Activated CD4-positive, CD25-positive, alpha-beta regulatory T cell treated with anti-CD3 and anti-CD28 coated beads, Interleukin-2, amount 50 U/mL, for 16 hours (primary cell): ENCODE measurements around the gene FOXD1.
"Not testable (repeated sequence)": the region's sequence is repeated elsewhere in the genome, so short reads cannot be mapped to it uniquely, and the experiment has no call there.

Source experiments
- DNase-seq: peaks from one replicate; pipeline ENCODE4 v3.0.0-alpha.2; 2020; ENCODE audit warnings: low read depth, low spot score

FOXD1 gene

DNA sequence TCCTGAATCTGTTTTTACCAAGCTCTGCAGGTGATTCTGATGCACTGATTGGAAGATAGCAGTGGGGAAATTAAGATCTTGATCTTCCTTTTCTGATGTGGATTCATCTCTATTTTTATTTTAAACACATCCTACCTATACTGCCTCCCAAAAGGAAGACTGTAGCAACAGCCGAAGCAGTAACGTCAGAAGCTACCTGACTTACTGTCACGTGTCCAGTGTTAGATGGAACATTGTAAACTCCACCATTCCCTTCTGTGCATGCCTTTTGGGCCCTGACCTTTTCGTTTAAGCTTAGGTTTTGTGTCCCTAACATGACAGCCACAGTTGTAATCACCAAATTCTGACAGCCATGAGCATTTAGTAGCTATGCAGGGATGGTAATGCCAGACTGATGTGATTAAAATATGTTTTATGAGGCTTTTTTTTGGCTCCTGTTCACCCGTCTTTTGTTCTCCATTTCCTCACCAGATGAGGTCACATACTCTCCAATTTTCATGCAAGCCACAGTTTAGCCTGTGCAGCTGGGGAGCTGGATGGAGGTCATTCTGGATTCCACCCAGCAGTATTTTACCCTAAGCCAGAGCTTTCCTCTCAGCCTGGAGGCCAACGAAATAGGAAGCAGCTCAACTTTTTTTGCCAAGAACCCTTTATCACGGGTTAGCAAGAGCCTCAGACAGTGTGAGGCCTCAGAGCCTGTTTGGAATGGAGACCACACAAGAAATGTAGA, 15.6 kb upstream of the FOXD1 start:
- DNase-seq = no peak

- DNase-seq = no peak
These were observed 11.6 kb upstream of the FOXD1 start for GRCh38 chr5:73460133-73460532.

DNA sequence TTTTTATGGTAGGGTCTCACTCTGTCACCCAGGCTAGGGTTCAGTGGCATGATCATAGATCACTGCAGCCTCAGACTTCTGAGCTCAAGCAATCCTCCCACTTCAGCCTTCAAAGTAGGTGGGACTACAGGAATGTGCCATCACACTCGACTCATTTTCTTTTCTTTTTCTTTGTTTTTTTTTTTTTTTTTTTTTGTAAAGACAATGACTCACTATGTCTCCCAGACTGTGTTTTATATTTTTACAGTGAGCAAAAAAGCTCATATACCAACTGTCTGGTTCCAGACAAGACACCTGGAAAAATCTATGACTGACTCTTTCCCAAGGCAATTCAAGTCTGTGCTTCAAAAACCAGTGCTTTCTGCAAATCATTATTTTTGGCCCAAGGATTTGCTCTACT, 10.8 kb upstream of the FOXD1 start:
- DNase-seq = no peak

DNA sequence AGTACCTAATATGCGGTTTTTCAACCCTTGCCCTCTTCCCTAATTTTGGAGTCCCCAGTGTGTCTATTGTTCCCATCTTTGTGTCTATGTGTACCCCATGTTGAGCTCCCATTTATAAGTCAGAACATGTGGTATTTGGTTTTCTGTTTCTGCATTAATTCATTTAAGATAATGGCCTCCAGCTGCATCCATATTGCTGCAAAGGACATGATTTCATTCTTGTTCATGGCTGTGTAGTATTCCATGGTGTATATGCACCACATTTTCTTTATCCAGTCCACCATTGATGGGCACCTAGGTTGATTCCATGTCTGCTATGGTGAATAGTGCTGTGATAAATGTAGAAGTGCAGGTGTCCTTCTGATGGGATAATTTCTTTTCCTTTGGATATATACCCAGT, 7.9 kb upstream of the FOXD1 start:
- not testable (repeated sequence) for DNase-seq

DNA sequence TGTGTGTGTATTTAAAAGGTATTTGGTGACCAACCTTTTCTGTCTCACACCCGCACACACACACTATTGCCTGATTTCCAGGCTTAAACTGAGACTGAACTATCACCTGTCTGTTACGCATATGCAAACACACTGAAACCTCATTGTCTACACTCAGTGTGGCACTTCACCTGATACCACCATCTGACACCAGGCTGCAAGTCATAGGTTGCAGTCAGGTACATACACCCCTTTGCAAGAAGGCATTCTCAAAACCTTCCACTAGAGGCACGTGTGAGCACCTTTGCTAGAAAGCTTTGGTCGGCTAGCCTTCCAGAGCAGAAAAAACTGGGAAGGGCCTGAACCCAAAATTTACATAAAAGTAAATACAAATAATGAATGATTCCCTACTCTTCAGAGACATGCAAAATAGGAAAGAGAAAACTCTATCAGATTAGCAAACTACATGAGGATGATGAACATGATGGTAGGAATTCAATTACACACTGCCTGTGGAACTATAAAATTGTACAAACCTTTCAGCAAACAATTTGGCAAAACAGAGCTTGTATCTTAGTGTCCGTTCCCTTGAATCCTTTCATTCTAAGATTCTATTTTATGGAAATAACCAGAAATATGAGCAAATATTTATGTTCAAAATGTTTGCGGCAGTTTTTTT, 5.9 kb upstream of the FOXD1 start:
- no peak for DNase-seq

DNA sequence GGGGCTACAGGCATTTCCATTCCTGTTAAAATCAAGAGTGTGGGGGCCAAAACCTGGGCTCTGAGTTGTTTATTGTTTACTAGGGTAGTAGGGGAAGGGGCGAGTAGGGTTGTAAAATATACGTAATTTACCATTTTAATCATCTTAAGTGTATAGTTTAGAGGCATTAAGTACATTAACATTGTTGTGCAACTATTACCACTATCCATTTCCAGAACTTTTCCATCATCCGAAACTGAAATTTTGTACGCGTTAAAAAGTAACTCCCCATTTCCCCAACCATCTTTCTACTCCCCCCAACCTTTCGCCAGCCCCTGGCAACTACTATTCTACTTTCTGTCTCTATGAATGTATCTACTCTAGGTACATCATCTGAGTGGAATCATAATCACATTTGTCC, 3.6 kb upstream of the FOXD1 start:
- DNase-seq = no peak

DNA sequence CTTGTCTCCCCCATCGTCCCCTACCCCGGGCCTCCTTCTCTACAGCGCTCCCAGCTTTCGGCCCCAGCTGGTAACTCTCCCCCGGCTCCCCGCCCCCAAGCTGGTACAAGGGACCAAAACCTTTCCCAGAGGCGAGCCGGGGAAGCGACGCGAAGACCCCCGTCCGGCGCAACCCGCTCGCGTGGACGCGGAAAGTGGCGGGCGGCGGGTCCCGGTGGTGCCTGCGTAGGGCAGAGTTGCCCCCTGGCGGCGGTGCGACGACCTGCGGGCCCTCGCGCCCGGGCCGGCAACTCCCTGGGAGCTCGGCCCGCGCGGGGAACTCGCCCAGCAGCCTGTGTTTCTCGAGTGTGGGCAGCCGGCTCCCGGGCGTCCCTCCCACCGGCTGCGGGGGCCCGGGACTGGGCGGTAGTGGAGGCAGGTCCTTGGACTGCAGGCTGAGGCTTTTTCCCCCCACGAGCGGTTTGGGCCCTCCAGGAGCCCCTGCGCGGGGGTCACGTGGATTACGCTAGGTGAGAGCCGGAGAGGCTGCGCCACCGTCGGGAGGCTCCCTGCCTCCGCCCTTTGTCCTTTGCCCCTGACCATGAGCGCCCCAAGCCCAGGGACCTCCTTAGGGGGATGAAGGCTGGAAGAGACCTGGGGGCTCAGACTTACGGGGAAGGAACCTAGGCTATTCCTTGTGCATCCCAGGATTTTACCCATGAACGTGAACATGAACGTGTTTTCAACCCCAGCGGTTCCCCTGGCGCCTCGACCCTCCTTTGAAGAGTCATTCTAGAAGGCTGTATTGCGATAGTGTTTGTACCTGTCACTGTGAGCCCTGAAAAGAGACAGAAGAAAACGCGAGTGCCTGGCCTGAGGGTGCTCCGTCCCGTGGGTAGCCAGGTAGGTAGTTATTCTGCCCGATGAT, 2.9 kb upstream of the FOXD1 start:
- no peak for DNase-seq

DNA sequence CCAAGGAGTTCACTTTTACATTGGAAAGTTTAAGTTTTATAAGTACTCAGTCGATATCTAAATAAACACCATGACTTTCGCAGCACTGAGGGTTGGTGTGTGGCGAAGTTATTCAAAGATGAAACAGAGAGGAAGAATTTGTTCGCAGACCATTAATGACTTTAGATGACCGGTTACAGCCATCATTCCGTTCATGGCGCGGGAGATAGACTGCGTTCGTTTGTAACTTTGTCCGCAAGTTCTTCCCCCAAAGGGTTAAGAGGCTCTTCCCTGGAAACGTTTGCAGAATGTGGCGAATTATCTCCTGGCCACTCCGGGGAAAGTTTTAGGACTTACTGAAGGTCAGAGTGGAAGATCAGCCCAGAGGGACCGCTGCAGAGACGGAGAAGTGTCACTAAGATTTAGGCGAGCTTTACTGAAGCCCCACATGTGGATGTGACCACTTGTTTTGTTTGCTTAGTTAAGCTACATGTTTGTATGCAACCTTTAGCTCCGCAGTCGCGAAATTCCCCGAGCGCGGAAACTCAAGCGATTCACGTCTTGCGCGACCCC, 2.2 kb upstream of the FOXD1 start:
- no peak for DNase-seq

- no peak for DNase-seq
These were observed 1.6 kb upstream of the FOXD1 start for GRCh38 chr5:73450137-73450536.

DNA sequence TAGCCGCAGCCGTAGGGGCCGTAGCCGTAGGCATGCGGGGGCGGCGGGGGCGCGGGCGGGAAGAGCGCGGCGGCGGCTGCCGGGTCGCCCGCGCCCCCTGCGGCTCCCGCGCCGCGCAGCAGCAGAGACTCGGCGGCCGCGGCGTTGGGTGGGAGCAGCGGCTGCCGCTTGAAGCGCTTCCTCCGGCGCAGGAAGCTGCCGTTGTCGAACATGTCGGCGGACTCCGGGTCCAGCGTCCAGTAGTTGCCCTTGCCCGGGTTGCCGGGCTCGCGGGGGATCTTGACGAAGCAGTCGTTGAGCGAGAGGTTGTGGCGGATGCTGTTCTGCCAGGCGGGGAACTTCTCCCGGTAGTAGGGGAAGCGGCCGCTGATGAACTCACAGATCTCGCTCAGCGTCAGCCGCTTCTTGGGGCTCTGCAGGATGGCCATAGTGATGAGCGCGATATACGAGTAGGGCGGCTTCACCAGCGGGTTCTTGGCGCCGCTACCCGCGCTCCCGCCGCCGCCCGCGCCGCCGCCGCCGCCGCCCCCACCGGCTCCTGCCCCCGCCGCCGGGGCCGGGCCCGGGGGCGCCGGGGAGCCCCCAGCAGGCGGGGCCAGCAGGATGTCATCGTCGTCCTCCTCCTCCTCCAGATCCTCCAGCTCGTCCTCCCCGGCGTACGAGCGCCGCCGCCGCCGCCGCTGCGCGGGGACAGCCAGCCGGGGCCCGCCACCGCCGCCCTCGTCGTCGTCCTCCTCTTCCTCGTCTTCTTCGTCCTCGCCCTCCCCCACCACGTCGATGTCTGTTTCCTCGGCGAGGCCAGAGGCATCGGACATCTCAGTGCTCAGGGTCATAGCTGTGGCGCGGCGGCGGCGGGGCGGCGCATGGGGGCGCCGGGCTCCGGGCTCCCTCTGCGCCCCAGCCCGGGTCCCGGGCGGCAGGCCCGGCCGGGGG, 781 bp downstream of the FOXD1 start:
- no peak for DNase-seq

DNA sequence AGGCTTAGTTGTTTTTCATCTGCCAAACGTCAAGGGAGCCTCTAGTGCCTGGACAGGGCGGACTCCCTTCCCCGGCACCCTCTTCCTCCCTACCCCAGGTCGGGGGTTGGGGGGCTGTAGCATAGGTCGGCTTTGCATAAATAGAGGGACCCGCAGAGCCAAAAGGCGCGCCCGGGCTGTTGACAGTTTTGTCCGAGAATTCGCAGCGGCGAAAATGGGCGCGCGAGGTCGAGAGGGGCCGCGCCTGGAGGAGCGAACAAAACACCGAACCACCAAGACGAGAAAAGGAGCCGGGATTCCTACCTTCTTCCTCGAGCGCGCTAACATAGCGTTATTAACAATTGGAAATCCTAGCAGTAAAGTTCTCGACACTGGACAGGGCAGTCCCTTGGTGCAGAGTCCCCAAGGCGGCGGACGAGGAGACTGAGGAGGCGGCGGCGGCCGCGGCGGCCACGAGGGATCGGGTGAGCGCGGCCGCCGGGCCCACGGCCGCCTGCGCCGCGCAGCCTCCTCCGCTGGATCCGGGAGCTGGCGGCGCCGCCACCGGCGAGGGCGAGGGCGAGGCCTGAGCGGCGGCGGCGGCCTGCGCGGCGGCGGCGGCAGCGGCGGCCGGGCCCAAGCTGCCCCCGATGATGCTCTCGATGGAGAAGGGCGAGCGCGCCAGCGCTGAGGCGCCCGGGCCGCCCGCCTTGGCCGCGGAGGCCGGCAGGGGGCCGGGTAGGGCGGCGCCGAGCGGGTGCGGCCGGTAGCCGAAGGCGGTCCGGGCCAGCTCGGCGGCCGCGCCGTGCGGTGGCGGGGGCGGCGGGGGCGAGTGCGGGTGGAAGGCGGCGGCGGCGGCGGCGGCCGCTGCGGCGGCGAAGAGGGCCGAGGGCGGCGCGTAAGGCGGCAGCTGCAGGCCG, 1.7 kb downstream of the FOXD1 start:
- no peak for DNase-seq

DNA sequence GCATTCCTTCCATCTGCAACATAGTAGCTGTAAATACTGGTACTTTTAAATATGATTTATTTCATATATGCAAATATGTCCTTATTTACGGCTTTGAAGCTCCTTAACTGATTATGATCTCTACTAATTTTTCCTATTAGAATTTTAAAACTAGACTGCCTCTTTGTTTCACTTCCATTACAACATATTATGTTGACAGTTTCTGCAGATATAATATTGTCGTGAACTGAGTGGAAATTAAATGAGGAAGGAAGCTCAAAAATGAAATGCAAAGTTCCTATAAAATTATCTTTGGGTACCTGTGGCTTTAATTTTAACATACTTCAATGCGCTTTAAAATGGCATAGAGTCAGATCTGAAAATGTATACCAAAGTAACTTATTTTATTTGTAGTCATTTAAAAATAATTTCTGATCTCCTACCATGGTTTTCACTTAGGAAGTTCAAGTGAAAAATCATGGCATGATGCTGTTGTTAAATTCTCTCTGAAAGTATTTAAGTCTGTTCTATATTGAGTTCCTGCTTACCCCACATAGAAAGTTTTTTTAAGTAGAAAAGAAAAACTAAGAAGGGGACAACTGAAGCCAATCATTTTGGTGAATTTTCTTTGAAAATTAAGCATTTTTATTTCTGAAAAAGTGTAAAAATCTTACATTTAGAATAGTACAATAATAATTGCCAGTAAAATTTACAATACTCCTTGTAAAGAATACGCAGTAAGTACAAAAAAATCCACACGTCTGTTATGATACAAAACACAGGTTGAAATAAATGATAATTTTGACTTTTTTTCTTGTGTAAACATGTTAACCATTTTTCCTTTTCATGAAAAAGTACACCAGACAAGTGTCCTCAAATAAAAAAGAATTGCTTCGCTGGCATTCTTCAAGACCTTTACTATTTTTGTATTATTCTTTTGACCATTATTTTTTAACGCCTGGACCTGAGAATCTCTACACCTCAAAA, 2.6 kb downstream of the FOXD1 start:
- DNase-seq = no peak

GRCh38 chr5:73444499-73445438, 3.8 kb downstream of the FOXD1 start:
- DNase-seq = no peak

DNA sequence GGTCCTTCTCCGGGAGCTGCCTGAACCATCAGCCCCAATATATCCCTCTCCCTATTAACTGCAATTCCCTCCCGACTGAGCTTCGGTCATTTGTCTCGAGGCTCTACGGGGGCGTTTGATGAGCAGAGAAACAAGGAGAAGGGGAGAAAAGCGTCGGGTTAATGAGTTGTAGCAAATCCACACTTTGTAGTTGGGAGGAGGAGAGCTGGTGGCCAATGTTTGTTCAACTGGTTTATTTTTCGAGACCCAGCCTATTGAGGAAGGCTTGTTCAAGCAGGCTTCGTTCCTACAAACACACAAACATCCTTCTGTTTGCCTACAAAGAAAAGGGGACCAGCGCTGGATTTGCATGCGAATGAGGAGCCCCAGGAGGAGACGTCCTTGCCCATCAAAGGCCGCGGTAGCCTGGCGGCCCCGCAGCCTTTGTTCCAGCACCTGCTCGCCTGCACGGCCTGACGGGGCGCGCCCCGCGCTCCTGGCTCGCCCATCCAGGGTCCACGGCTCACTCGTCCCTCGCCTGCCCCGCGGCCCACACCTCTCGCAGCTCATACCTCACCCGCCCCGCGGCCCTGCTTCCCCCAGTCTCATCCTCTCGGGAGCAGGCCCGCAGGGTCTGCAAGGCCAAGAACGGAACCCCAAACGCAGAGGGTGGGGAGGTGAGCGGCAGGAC, 4.6 kb downstream of the FOXD1 start:
- no peak for DNase-seq

DNA sequence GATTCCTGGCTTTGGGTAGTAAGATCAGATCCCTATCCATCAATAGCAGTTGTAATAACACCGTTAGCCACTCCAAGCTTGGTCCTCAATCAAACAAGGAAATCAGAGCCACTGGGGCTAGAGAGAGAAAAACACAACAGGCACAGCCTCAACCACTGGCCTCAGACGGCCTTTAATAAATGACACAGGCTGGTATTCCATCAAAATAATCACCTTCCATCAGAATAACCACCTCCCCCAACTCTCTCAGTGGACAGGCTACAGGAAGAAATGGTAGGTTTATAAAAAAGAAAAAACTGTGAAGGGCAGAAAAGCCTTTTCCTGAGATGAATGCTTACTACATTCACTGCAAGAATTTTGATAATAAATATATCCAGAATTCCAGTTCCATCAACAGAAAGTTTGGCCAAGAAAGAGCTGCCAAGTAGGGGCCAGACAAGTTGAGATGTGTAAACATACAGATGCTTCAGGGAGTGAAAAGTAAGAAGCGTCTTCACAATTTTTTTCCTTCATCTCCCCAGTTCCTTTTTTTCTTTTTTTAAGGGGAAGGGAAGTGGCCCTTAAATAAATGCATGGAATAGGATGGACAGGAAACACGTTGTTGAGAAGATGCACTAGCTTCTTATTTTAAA, 5.5 kb downstream of the FOXD1 start:
- DNase-seq = no peak

- no peak for DNase-seq
These were observed 6.3 kb downstream of the FOXD1 start for GRCh38 chr5:73442231-73442811.
